Subcutaneous abdominal adipose tissue (tissue), 5 donors: ENCODE results near the gene LBX1.
A peak's percentile ranks its signal among the peaks of the same experiment; 100 is the strongest.

Source experiments
- H3K27ac ChIP-seq: one replicate; pipeline ENCODE4 v1.7.0; 2013; ENCODE audit warnings: low read depth, mild to moderate bottlenecking, inconsistent platforms, low read length, moderate library complexity
- H3K27me3 ChIP-seq, 5 donors: one replicate each; pipeline ENCODE4 v1.7.0; 2013; ENCODE audit warnings: low read length in 5 of 5, inconsistent platforms in 1 of 5; ENCODE audit not compliant: control insufficient read depth in 5 of 5, insufficient read depth in 4 of 5
- H3K36me3 ChIP-seq, 5 donors: one replicate each; pipeline ENCODE4 v1.7.0; 2013; ENCODE audit warnings: low read length in 5 of 5; ENCODE audit not compliant: control insufficient read depth in 5 of 5, insufficient read depth in 5 of 5
- H3K4me1 ChIP-seq, 5 donors: one replicate each; pipeline ENCODE4 v1.7.0; 2013; ENCODE audit warnings: low read length in 5 of 5, mild to moderate bottlenecking in 3 of 5, moderate library complexity in 1 of 5; ENCODE audit not compliant: control insufficient read depth in 5 of 5, insufficient read depth in 5 of 5
- H3K4me3 ChIP-seq, 5 donors: one replicate each; pipeline ENCODE4 v1.7.0; 2013; ENCODE audit warnings: low read length in 5 of 5, low read depth in 1 of 5
- H3K9ac ChIP-seq, 5 donors: one replicate each; pipeline ENCODE4 v1.7.0; 2013; ENCODE audit warnings: low read length in 5 of 5, mild to moderate bottlenecking in 4 of 5, moderate library complexity in 3 of 5
- H3K9me3 ChIP-seq, 5 donors: one replicate each; pipeline ENCODE4 v1.7.0; 2013; ENCODE audit warnings: low read length in 5 of 5; ENCODE audit not compliant: control insufficient read depth in 5 of 5
- donor health status: healthy.
- donor health status: healthy.
- donor health status: healthy.
- donor health status: healthy.
- donor health status: healthy.

The LBX1 gene

DNA sequence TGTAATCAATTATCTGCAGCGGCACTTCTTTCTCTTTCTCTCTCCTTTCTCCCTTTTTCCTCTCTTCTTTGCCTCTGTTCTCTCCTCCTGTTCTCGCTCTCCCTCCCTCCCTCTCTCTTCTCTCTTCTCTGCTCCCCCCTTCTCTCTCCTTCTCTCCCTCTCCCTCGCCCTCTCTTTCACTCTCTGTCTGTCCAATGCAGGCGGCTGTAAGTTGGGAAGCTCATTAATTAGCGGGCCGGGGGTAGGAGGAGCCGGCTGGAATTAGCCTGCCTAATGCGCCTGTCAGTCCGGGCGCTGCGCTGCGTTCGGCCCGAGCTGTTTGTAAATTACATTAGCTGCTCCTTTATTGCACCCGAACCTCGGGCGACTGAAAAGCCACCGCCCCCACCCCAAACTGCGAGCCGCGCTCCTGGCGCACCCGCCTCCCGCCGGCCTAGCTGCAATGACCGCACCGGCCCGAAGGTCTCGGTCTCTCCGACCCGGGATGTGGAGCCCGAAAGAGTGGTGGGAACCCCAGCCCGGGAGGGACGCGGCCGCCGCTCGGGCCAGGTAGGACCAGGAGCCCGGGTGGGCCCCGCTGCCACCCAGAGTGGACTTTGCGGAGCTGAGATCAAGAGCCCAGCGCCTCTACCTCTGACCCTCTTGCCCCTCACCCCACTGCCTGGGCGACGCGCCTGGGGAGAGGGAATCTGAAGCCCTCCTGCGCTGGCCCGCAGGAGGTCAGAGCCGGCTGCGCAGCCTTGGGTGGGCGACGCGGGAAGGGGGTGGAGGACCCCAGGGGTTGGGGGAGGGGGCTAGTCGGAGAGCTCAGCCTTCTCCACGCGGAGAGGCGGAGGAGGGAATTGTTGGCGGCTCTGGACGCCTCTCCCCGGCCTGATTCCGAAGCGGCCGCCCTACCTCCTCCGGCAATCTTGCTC, at the start of gene LBX1:
Gene LBX1, minus strand, starts transcription at position 198 of the 917 bp plus-strand sequence. CDS start 648 bp downstream, outside the sequence.
- no peak within 1 kb of the TSS for H3K27ac ChIP-seq
- H3K4me3 ChIP-seq = peak within 1 kb of the TSS in 3 of 5 donors; percentile 5 to 48 (median 35)
- peaks cover 0 to 3% (median 0%) of the 10 kb centered on the region in 5 donors for H3K9me3 ChIP-seq
- H3K9ac ChIP-seq = no peak within 1 kb of the TSS
- peaks cover 84 to 98% (median 96%) of the 10 kb centered on the region in 5 donors for H3K27me3 ChIP-seq
- H3K4me1 ChIP-seq = peaks cover 0 to 58% (median 49%) of the 10 kb centered on the region in 5 donors
- no peaks in the 10 kb centered on the region for H3K36me3 ChIP-seq

DNA sequence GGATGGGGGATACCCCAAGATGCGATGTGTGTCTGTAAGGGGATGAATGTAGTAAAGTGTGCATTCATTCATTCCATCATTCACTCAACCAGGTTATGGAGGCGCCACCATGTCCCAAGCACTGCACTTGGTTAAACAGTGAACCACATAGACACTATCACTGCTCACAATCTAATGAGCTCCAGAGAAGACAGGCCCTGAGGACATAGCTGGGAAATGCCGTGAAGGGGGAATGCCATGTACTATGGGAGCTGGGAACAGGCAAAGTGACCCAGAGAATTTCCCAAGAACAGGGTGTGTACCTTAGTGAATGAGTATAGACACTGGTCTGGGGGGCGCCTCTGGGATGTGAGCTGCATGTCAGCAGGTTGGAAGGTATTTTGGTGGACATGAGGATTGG, 44.5 kb upstream of the LBX1 start:
- H3K4me1 ChIP-seq = no peaks in the 10 kb centered on the region
- peaks cover 0 to 18% (median 10%) of the 10 kb centered on the region in 5 donors for H3K27me3 ChIP-seq
- H3K9ac ChIP-seq = no peak overlapping the region
- H3K36me3 ChIP-seq = no peaks in the 10 kb centered on the region
- no peak overlapping the region for H3K4me3 ChIP-seq
- H3K27ac ChIP-seq = no peak overlapping the region
- no peaks in the 10 kb centered on the region for H3K9me3 ChIP-seq

DNA sequence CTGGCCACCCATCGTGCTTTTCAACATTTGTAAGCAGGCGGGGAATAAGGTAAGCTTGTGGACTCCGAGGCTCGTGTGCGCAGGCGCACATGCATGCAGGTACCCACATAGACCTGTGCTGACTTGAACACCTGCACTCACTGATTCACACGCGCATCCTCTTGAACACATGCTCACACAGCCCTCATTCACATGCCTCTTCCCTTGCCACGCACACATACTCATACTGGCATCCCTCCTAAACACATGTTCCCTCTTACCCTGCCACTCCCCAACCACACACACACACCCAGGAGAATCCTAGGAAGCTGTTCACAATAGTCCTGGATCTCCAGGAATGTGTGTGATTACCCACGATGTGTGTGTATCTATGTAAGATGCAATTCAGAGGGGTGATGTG, 44.1 kb upstream of the LBX1 start:
- H3K27ac ChIP-seq = no peak overlapping the region
- no peaks in the 10 kb centered on the region for H3K9me3 ChIP-seq
- no peak overlapping the region for H3K9ac ChIP-seq
- peaks cover 0 to 18% (median 10%) of the 10 kb centered on the region in 5 donors for H3K27me3 ChIP-seq
- no peak overlapping the region for H3K4me3 ChIP-seq
- no peaks in the 10 kb centered on the region for H3K36me3 ChIP-seq
- no peaks in the 10 kb centered on the region for H3K4me1 ChIP-seq

- Histone ChIP-seq H3K27ac (no peak overlapping the region), H3K9ac (no peak overlapping the region), H3K36me3 (no peaks in the 10 kb centered on the region), H3K9me3 (no peaks in the 10 kb centered on the region), H3K4me1 (peaks cover 0 to 3% (median 0%) of the 10 kb centered on the region in 5 donors), H3K4me3 (no peak overlapping the region), H3K27me3 (peaks cover 0 to 18% (median 10%) of the 10 kb centered on the region in 5 donors)
Measured at GRCh38 chr10:101272229-101272868, 43.1 kb upstream of the LBX1 start.

DNA sequence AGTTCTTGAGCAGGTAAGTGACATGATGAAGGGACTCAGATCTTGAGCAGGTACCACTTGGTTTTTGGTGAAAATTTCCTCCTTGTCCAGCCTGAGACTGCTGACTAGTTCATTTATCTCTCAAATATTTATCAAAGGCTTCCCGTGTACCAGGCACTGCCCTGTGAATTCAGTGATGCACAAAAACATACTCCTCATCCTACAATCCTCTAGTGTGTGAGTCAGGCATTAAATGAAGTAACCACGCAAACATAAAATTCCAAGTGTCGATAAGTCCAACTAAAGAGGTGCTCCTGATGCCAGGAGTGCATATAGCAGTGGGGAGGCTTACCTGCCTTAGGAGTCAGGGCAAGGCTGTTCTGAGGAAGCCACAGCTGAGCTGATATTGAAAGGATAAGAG, 41.5 kb upstream of the LBX1 start:
- no peak overlapping the region for H3K4me3 ChIP-seq

GRCh38 chr10:101267776-101268175, 38.5 kb upstream of the LBX1 start:
- Histone ChIP-seq H3K9ac (no peak overlapping the region), H3K4me3 (no peak overlapping the region), H3K36me3 (no peaks in the 10 kb centered on the region), H3K27me3 (peaks cover 0 to 18% (median 14%) of the 10 kb centered on the region in 5 donors), H3K4me1 (peaks cover 0 to 5% (median 0%) of the 10 kb centered on the region in 5 donors), H3K27ac (no peak overlapping the region), H3K9me3 (no peaks in the 10 kb centered on the region)

More for the DNA sequence above, 41.5 kb upstream of the LBX1 start:
- peaks cover 0 to 5% (median 0%) of the 10 kb centered on the region in 5 donors for H3K4me1 ChIP-seq
- no peak overlapping the region for H3K9ac ChIP-seq
- H3K36me3 ChIP-seq = no peaks in the 10 kb centered on the region
- no peaks in the 10 kb centered on the region for H3K9me3 ChIP-seq
- H3K27ac ChIP-seq = no peak overlapping the region
- peaks cover 0 to 18% (median 10%) of the 10 kb centered on the region in 5 donors for H3K27me3 ChIP-seq

- no peaks in the 10 kb centered on the region for H3K9me3 ChIP-seq
- no peak overlapping the region for H3K27ac ChIP-seq
- peak overlapping the region in 1 of 5 donors; percentile 4 for H3K9ac ChIP-seq
- H3K4me1 ChIP-seq = peaks cover 0 to 5% (median 0%) of the 10 kb centered on the region in 5 donors
- H3K4me3 ChIP-seq = no peak overlapping the region
- H3K27me3 ChIP-seq = peaks cover 0 to 19% (median 14%) of the 10 kb centered on the region in 5 donors
- H3K36me3 ChIP-seq = no peaks in the 10 kb centered on the region
Measured at GRCh38 chr10:101267290-101267680, 38.0 kb upstream of the LBX1 start.

DNA sequence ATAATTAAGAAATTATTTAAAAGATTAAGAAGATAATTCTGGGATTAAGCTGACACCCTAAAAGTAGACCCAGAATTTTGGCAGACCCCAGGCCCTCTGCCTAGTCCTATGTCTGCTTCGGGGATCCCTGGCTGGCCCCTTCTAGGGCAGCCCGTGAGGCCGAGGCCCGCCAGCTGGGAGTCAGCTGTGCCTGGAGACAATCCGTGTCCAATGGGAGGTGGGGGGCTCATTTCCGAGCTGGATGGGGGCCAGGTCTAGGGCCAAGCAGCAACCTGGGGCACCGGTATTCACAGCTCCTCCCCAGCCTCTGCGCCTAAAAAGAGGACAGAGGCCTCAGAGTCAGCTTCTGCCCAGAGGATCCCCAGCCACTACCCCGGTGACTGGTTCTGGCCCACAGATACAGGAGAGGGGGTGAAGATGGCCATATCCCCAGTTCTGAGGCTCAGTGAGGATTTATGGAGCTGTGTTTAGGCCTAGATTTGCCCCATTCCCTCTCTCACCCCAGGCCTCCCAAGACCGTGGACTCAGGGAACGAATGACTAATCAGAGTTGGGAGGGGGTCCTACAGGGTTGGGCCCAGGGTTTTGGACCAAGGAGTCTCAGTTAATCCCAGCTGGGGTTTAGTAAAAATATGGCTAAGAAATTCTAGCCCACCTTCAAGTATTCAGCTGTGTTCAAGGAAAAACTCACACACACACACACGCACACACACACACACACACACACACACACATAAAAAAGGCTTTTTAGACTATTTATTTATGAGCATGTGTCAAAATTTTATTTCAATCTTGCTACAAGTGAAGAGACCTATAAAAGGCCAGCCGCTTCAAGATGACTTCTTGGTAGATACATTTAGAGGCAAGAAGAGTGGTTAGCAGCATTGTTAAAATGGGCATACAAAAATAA, 37.4 kb upstream of the LBX1 start:
- no peaks in the 10 kb centered on the region for H3K9me3 ChIP-seq
- peak overlapping the region in 1 of 5 donors; percentile 4 for H3K9ac ChIP-seq
- H3K27me3 ChIP-seq = peaks cover 3 to 23% (median 19%) of the 10 kb centered on the region in 5 donors
- peaks cover 0 to 5% (median 0%) of the 10 kb centered on the region in 5 donors for H3K4me1 ChIP-seq
- H3K27ac ChIP-seq = no peak overlapping the region
- no peak overlapping the region for H3K4me3 ChIP-seq
- H3K36me3 ChIP-seq = no peaks in the 10 kb centered on the region

DNA sequence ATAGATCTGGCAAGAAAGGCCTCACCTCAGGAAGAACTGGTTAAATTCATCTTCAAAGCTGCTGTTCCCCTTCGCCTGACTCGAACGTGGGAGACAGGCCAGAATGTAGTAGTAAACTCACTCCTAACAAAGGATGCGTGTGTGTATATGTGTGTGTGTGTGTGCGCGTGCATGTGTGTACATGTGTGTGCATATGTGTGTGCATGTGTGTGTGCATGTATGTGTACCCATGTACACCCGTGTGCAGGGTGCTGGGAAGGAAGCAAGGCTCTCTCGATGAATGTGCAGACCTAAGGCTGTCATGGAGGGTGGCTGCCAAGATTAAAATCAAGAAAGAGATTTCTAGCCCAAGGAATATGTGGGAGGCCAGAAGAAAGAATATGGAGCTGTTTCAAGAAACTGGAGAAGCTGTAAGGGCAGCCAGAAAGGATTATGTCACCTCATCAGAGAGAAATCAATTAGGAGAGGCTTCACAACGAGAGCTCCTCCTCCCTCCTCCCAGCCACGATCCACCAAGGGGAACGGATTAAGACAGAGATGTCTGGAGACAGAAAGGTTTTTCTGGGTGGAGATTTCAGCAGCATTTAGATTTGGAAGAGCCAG, 34.0 kb upstream of the LBX1 start:
- H3K4me1 ChIP-seq = peaks cover 0 to 5% (median 0%) of the 10 kb centered on the region in 5 donors
- H3K27ac ChIP-seq = no peak overlapping the region
- no peak overlapping the region for H3K9ac ChIP-seq
- H3K36me3 ChIP-seq = no peaks in the 10 kb centered on the region
- peaks cover 0 to 2% (median 2%) of the 10 kb centered on the region in 5 donors for H3K9me3 ChIP-seq
- H3K27me3 ChIP-seq = peaks cover 17 to 30% (median 25%) of the 10 kb centered on the region in 5 donors
- no peak overlapping the region for H3K4me3 ChIP-seq
